ENCODE data around the gene TTLL13.
A peak's percentile ranks its signal among the peaks of the same experiment; 100 is the strongest.
"Not testable (repeated sequence)": the region's sequence is repeated elsewhere in the genome, so short reads cannot be mapped to it uniquely, and the experiment has no call there.

TTLL13 gene

DNA sequence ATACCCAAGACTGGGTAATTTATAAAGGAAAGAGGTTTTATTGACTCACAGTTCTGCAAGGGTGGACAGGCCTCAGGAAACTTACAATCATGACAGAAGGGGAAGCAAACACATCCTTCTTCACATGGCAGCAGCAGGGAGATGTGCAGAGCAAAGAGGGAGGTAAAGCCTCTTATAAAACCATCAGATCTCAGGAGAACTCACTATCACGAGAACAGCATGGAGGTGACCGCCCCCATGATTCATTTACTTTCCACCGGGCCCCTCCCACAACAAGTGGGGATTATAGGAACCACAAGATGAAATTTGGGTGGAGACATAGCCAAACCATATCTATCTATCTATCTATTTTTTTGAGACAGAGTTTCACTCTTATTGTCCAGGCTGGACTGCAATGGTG lies 10.0 kb upstream of the TTLL13 start:
- DNase-seq (ENCODE audit: low read depth, low spot score): no peak

DNA sequence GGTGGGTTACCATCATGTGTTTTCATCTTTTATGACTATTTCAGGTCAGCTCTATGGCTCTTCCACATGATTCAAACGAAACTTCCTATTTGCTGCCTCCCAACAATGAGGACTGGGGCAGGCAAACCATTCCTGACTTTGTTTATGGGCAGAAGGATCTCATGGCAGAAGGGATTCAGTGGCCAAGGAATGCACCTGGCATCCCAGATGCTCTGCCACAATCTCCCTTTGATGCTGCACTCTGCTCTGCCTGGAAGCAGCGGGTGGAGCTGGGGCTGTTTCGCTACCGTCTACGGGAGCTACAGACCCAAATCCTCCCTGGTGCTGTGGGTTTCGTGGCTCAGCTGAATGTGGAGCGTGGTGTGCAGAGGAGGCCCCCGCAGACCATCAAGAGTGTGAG lies 8.5 kb upstream of the TTLL13 start:
- no peak for DNase-seq (ENCODE audit: low read depth, low spot score)

DNA sequence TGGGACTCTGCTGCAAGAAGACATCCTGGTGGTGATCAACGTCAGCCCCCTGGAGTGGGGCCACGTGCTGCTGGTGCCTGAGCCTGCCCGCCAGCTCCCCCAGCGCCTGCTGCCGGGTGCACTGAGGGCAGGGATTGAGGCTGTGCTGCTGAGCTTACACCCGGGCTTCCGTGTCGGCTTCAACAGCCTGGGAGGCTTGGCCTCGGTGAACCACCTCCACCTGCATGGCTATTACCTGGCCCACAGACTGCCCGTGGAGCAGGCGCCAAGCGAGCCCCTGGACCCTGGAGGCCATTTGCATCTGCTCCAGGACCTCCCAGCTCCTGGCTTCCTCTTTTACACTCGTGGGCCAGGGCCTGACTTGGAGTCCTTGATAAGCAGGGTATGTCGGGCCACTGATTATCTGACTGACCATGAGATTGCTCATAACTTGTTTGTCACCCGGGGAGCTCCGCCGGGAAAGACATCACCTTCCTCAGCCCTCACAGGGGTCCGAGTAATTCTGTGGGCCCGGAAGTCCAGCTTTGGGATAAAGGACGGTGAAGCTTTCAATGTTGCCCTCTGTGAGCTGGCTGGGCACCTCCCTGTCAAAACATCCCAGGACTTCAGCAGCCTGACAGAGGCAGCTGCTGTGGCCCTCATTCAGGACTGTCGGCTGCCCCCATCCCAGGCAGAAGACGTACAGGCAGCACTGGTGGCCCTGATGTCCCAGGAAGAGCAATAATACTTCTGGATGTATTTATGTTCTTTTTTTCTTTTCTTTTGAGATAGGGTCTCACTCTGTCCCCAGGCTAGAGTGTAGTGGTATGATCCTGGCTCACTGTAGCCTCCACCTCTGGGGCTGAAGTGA lies 7.8 kb upstream of the TTLL13 start:
- no peak for DNase-seq (ENCODE audit: low read depth, low spot score)

DNA sequence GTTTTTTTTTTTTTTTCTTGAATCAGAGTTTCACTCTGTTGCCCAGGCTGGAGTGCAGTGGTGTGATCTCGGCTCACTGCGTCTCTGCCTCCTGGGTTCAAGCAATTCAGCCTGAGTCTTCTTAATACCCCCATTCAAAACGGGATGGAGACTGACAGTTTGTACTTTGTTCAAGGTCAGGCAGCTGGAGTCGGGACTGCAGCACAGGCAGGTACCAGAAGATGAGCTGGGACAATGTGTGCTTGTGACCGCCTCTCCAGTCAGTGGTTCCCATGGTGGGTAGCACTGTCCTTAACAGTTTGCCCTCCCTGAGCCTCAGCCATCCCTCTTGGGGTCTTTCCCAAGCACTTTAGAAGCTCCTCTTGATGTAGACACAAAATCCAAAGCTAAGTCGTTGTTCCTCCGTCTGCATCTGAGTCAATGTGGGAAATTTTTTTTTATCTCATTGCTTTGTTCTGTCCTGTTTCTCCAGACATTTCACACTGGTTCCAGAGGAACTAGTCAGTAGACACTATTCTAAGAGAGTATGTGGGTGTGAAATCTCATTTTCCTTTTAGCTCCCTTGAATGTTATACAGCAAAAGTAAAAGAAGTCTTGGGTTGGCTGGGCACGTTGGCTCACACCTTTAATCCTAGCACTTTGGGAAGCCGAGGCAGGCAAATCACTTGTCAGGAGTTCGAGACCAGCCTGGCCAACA lies 5.3 kb upstream of the TTLL13 start:
- DNase-seq (ENCODE audit: low read depth, low spot score): no peak

DNA sequence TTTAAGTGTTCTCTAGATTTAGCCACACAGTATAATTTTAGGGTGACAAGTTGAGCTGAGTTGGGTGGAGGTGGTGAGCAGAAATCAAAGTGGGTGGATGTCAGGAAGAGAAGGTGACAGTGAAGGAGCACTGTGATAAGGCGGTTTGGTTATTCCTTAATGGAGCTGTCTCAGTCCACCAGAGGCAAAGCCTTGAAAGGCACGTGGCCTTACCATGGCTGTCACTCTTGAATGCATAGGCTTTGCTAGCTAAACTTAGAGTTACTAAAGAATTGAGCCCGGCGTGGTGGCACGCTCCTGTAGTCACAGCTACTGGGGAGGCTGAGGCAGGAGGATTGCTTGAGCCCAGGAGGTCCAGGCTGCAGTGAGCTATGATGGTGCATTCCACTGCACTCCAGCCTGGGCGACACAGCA lies 560 bp upstream of the TTLL13 start:
- no peak for DNase-seq (ENCODE audit: low read depth, low spot score)

DNA sequence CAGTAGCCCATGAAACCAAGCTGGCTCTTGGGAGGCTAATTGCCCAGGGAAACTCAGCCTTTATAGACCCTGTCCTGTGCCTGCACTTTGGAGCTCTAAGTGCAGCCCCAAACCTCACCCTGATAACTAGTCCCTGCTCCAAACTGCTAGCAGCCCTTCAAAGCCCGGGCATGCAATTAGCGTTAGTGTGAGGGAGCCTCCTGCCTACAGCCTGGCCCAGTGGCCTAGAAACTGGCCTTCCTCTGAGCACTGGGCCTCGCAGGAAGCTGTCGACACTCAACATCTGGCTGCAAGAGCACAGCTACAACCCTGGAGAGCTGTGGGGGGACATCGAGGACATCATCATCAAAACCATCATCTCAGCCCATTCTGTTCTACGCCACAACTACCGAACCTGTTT lies 8.4 kb downstream of the TTLL13 start:
- no peak for DNase-seq (ENCODE audit: low read depth, low spot score)

DNA sequence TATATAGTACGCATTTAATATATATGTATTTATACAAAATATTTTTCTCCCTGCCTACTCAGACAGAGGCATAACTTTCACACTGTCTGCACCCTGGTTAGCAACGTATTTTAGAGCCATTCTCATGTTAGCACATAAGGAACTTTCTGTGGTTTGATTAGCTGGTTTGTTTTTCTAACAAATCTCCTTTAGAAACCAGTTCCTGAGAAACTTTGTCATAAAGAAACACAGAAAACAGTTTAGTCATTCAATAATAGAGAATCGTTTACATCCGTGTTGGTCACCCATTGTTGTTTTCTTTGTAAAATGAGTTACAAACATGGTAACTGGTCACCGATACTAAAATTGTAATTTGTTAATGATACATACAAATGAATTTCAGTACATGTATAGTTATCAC lies 10.2 kb downstream of the TTLL13 start:
- DNase-seq (ENCODE audit: low read depth, low spot score): no peak

DNA sequence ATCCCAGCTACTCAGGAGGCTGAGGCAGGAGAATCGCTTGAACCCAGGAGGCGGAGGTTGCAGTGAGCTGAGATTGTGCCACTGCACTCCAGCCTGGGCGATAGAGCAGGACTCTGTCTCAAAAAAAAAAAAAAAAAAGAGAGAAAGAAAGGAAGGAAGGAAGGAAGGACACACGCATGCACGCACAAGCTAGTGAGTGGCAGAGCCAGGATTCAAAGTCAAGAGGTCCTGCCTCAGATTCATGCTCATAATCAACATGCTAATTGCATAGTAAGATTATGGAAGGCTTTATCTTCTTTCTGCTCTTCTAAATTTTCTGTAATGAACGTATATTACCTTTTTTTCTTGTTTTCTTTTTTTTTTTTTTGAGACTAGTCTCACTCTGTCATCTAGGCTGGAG lies 11.4 kb downstream of the TTLL13 start:
- DNase-seq (ENCODE audit: low read depth, low spot score): not testable (repeated sequence)

DNA sequence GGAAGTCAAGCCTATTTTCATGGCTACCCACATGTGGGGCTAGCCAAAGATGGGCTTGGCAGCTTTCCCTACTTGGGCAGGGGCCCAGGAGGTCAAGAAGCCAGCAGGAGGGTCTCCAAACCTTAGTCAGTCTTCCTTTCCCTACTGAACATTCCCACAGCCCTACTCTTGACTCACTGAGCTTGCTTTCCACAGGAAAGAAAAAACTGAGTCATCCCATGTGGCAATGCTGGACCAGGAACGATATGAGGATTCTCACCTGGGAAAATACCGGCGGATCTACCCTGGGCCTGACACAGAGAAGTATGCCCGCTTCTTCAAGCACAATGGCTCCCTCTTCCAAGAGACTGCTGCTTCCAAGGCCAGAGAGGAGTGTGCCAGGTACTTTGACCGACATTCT lies 12.5 kb downstream of the TTLL13 start:
- DNase-seq (ENCODE audit: low read depth, low spot score): no peak

DNA sequence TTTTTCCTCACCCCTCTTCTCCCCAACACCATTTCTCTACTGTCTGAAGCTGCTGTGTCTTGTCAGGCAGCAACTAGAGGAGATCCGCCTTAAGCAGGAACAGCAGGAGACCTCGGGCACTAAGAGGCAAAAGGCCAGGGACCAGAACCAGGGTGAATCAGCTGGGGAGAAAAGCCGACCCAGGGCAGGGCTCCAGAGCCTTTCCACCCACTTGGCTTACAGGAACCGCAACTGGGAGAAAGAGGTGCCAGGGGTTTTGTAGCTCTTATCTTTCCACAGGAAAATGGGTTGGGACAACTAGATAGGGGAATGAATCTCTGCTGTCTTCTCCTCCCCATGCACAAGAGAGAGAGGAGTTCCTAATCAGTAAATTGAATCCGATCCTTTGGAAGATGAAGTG lies 13.1 kb downstream of the TTLL13 start:
- DNase-seq (ENCODE audit: low read depth, low spot score): no peak

DNA sequence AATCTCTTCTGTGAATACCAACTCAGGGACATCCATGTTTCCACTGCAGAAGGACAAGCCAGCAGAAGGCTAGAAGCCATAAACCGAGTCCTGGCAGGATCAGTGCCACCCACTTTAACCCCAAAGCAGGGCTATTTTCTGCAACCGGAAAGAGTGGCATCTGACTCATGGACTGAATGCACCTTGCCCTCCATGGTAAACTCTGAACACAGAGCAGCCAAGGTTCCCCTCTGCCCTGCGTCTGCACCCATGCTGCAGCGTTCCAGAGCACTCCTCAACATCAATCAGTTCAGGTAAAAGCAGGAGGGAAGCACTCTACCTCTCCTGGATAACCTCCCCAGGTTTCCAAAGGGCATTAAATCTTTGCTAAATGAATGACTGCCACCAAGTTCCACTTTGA lies 15.3 kb downstream of the TTLL13 start:
- no peak for DNase-seq (ENCODE audit: low read depth, low spot score)

DNA sequence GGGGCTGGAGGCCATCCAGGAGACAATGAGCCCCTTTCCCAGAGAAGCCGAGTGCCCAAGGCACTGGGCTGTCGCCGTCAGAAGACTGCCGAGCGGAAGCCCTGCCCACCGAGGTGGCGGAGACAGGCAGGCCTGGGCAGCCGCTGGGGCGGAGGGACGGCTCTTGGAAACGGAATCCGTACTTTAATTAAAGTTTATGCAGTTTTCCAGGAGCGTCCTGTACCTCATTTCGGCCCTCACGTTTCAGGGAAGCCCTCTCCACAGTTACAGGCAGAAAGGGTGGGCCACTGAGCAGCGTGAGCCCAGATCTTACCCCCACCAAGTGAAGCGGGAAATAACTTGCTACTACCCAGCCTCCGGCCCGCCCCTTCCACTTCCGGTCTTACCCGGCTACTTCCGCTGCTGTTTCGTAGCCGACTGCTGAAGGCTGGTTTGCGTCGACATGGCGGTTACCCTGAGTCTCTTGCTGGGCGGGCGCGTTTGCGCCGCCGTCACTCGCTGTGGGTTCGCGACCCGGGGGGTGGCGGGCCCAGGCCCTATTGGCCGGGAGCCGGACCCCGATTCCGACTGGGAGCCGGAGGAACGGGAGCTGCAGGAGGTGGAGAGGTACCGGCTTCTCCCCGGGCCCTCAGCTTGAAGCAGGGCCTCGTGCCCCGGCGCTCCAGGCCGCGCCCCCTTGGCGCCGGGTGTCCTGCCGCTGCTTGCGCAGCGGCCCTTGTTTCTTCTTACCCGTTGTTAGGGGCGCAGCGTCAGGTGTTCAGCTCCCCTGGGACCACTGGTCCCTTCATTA lies 16.1 kb downstream of the TTLL13 start, which contains the start of gene NGRN:
Gene NGRN, plus strand, starts transcription at position 402 of the 790 bp plus-strand sequence. Its CDS starts 41 bp downstream, at position 443.
- DNase-seq (ENCODE audit: low read depth, low spot score): peak; percentile 80

DNA sequence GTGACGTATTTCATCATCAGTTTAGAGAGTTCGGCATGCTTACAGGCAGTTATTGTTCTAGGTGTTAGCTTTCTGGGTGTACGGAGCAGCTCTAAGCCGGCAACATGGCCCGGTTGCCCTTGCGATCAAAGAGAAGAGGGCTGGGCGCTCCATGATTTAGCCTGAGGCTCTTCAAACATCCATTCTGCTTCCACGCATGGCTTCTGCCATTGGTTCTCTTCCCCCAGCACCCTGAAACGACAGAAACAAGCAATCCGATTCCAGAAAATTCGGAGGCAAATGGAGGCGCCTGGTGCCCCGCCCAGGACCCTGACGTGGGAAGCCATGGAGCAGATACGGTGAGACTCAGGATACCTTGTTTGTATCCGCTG lies 16.7 kb downstream of the TTLL13 start:
- no peak for DNase-seq (ENCODE audit: low read depth, low spot score)

DNA sequence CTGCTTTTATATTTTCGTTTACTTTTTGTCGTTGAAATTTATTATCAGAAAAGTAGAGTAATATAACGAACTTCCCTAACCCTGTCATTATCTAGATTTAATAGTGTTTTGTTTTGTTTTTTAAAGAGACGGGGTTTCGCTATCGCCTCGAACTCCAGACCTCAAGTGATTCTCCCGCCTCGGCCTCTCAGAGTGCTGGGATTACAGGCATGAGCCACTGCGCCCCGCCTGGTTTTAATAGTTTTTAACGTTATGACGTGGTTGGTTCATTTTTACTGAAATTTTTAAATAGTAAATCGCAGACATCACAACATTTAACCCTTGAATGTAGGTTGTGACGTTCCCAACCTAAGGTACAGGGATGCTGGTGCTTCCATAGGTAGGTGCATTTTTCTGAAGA lies 17.1 kb downstream of the TTLL13 start:
- no peak for DNase-seq (ENCODE audit: low read depth, low spot score)

DNA sequence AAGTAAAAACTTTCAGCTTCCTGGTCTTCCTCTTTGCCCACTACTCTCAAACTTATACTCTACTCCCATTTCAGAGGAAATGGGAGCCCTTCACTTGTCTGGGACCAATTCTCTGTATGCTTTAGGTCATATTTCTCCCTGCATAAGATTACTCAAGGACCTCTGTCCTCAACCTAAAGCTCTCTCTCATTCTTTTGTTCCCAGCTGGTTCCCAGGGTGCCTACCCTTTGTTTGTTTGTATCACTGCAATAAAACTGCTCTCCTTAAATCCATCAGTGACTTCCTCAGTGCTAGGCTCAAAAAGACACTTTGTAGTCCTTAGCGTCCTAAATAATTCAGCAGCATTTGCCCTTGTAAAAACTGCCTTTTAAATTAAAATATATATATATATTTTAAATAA lies 19.1 kb downstream of the TTLL13 start:
- DNase-seq (ENCODE audit: low read depth, low spot score): no peak

DNA sequence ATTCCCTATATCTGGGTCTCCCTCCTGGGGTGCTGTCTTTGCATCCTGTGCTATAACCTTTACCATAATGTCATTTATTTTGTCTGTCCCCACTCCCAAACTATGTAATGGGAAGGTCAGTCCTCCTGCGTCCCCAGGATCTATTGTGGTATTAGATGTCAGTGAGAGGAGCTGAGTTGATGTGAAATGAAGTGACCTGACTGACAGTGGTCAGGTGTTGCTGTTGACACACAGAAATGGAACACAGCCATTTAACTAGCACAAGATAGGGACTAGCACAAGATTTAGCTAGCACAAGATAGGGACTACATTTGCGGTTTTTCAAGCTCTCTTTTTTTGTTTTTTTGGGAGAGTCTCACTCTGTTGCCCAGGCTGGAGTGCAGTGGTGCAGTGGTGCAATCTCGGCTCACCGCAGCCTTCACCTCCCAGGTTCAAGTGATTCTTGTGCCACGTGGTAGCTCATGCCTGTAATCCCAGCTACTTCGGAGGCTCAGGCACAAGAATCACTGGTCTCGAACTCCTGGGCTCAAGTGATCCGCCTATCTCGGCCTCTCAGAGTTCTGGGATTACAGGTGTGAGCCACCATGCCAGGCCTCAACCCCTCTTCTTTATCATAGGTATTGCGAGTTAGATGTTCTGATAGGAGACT lies 21.3 kb downstream of the TTLL13 start:
- DNase-seq (ENCODE audit: low read depth, low spot score): no peak

DNA sequence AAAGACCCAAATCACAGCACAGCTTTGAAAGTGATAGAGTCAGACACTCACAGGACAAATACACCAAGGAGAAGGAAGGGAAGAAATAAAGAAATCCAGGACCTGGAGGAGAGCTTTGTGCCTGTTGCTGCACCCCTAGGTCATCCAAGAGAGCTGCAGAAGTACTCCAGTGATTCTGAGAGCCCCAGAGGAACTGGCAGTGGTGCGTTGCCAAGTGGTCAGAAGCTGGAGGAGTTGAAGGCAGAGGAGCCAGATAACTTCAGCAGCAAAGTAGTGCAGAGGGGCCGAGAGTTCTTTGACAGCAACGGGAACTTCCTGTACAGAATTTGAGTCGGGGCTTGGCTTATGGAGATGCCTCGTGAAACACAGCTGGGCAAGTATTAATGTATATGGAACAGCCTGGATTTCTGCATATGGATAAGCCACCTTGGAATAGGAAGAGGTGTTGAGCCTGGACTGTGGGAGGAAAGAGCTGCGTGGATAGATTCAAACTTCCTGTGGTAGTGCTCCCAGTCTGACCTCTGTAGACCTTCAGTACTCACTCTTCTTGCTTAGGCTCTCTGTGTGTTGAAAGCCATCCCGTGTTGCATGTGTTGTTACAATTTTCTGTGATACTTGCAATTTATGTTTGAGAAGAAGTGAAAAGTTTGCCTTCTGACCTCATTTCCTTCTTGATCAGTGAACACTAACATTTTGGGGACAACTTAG lies 22.3 kb downstream of the TTLL13 start:
- DNase-seq (ENCODE audit: low read depth, low spot score): no peak

DNA sequence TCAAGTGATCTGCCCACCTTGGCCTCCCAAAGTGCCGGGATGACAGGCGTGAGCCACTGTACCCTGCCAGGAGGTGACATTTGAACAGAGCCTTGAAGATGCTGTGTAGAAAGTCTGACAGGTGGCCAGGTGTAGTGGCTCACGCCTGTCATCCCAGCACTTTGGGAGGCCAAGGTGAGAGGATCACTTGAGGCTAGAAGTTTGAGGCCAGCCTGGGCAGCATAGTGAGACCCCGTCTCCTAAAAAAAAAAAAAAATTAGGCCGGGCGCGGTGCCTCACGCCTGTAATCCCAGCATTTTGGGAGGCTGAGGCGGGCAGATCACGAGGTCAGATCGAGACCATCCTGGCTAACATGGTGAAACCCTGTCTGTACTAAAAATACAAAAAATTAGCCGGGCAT lies 29.1 kb downstream of the TTLL13 start:
- DNase-seq (ENCODE audit: low read depth, low spot score): not testable (repeated sequence)

DNA sequence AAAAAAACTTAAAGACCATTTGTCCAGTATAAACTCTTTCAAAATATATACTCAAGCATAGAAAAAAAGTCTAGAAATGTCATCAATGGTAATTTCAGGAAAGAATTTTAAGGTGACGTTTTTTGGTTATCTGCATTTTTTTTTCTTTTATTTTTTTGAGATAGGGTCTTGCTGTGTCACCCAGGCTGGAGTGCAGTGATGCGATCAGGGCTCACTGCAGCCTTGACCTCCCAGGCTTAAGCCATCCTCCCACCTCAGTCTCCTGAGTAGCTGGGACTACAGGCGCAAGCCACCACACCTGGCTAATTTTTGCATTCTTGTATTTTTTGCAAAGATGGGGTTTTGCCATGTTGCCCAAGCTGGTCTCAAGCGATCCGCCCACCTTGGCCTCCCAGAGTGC lies 31.4 kb downstream of the TTLL13 start:
- DNase-seq (ENCODE audit: low read depth, low spot score): not testable (repeated sequence)

DNA sequence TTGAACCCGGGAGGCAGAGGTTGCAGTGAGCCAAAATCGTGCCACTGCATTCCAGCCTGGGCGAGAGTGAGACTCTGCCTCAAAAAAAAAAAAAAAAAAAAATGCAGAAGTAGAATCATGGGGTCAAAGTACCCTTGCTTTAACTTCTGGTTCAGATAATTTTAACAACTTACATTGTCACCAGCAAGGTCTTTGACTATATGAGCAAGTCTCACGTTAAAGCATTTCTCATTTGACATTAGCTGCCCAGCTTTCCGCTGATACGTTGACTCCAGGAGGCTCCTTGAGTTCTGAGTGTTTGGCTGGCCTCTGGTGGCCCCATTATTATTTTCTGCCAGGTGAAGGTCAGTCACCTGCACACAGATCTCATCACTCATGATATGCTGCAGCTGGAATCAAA lies 32.3 kb downstream of the TTLL13 start:
- not testable (repeated sequence) for DNase-seq (ENCODE audit: low read depth, low spot score)

DNA sequence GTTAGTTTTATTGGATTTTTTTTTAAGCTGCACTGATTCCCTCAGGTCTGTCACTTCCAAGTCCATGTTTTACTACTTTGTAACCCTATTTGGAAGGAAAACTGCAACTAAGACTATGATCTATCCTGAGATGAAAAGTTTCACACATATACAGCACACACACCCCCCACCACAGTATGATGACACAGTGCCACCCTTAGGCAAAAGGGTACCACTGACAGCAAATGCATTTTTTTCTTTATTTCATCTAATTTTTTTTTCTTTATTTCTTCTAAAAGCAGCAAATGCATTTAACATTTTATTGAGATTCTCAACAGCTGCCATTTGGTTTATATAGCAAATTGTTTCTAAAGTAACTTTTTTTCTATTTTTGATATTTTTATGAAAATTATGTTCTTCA lies 37.3 kb downstream of the TTLL13 start:
- DNase-seq (ENCODE audit: low read depth, low spot score): no peak
